Left cardiac atrium (tissue), 4 donors: ENCODE results near the gene EEF1AKMT1. TPM values are rescaled to one million over a fixed set of nuclear protein-coding genes. Genes with fewer than 3 reads are reported as not detected.
"Not testable (repeated sequence)": the region's sequence is repeated elsewhere in the genome, so short reads cannot be mapped to it uniquely, and the experiment has no call there.

Source experiments
- ATAC-seq, 2 donors: fragments of 200-7000 bp; cut with Tn5 transposase; one replicate each; pipeline ENCODE4 v1.9.1; 2020; ENCODE audit warnings: mild to moderate bottlenecking in 2 of 2, moderate library complexity in 2 of 2
- DNase-seq: peaks from one replicate; pipeline ENCODE4 v3.0.0-alpha.2; 2020
- intact Hi-C, 2 donors: fragments of 100-400 bp; cut with DNase I; formaldehyde crosslinking; loops; one replicate each; pipeline versions ENCODE4 v1.14.1 to v1.15.1; 2022 to 2023
- total RNA-seq, 2 donors: library from RNA; stranded (reverse); fragmentation: NEBNext Ultra II Directional; extraction: Animal tissue kit (Norgen Biotek cat#: 25700); gene quantifications; one replicate each; pipeline ENCODE4 v1.2.1, GENCODE V29; 2021
- donor health status: DM: no; HTN: yes; CAD: no.
- donor health status: DM: no; HTN: yes; CAD: no; lungs with severe emphysema.
- donor health status: DM: yes; HTN: yes; CAD: no.
- donor health status: Dilated cardiomyopathy.

Gene EEF1AKMT1
- total RNA-seq, 2 donors from 2014 or later, result 9.4 to 13.1 TPM

- ATAC-seq, result no peak
- intact Hi-C loops, result no loop called here
- no peak for DNase-seq
Observed at GRCh38 chr13:20782116-20782708, 8.5 kb upstream of the EEF1AKMT1 start.

- intact Hi-C loops, result no loop called here
- ATAC-seq (no peak), DNase-seq (no peak)
Observed at GRCh38 chr13:20780317-20780716, 6.6 kb upstream of the EEF1AKMT1 start.

- intact Hi-C loops, result loop anchor here in 1 of 2 donors (10.0 kb wide), 1 partner anchor 45 kb away; no protein-coding TSS in a partner anchor
- DNase-seq, result no peak
- ATAC-seq, result no peak
Observed at GRCh38 chr13:20779405-20779804, 5.6 kb upstream of the EEF1AKMT1 start.

- no peak for DNase-seq
- intact Hi-C loops, result loop anchor here in 1 of 2 donors (10.0 kb wide), 1 partner anchor 46 kb away; no protein-coding TSS in a partner anchor
- no peak for ATAC-seq
Observed at GRCh38 chr13:20778311-20778710, 4.5 kb upstream of the EEF1AKMT1 start.

- no peak for DNase-seq
- no peak for ATAC-seq
- intact Hi-C loops, result loop anchor here in 1 of 2 donors (10.0 kb wide), 1 partner anchor 48 kb away; no protein-coding TSS in a partner anchor
Observed at GRCh38 chr13:20776751-20777150, 3.0 kb upstream of the EEF1AKMT1 start.

- no peak for DNase-seq
- intact Hi-C loops, result loop anchor here in 1 of 2 donors (10.0 kb wide), 1 partner anchor 49 kb away; no protein-coding TSS in a partner anchor
Observed at GRCh38 chr13:20775961-20776360, 2.2 kb upstream of the EEF1AKMT1 start.

GRCh38 chr13:20774746-20775145 is 985 bp upstream of the EEF1AKMT1 start:
- intact Hi-C loops, result loop anchor here in 1 of 2 donors (10.0 kb wide), 1 partner anchor 50 kb away; no protein-coding TSS in a partner anchor
- ATAC-seq (no peak), DNase-seq (no peak)

More at GRCh38 chr13:20775961-20776360, 2.2 kb upstream of the EEF1AKMT1 start:
- ATAC-seq, result no peak

GRCh38 chr13:20772401-20773131 is 1.2 kb downstream of the EEF1AKMT1 start:
- DNase-seq, result no peak
- ATAC-seq, result no peak
- intact Hi-C loops, result loop anchor here in 1 of 2 donors (10.0 kb wide), 1 partner anchor 52 kb away; no protein-coding TSS in a partner anchor

GRCh38 chr13:20769834-20770233 is 3.9 kb downstream of the EEF1AKMT1 start:
- intact Hi-C loops, result loop anchor here in 1 of 2 donors (10.0 kb wide), 1 partner anchor 55 kb away; no protein-coding TSS in a partner anchor
- ATAC-seq (no peak), DNase-seq (no peak)

- no peak for ATAC-seq
- intact Hi-C loops, result no loop called here
Observed at GRCh38 chr13:20769091-20769490, 4.7 kb downstream of the EEF1AKMT1 start.

GRCh38 chr13:20767309-20767943 is 6.3 kb downstream of the EEF1AKMT1 start:
- no peak for DNase-seq
- no peak for ATAC-seq
- intact Hi-C loops, result no loop called here

More at GRCh38 chr13:20769091-20769490, 4.7 kb downstream of the EEF1AKMT1 start:
- DNase-seq, result no peak

- intact Hi-C loops, result no loop called here
- no peak for ATAC-seq
- DNase-seq, result no peak
Observed at GRCh38 chr13:20760872-20761271, 12.9 kb downstream of the EEF1AKMT1 start.

GRCh38 chr13:20754009-20754408 is 19.8 kb downstream of the EEF1AKMT1 start:
- intact Hi-C loops, result no loop called here
- no peak for DNase-seq
- no peak for ATAC-seq

GRCh38 chr13:20749377-20749776 is 24.4 kb downstream of the EEF1AKMT1 start:
- intact Hi-C loops, result no loop called here
- DNase-seq, result no peak
- ATAC-seq, result no peak

GRCh38 chr13:20743830-20744404 is 29.8 kb downstream of the EEF1AKMT1 start:
- ATAC-seq, intact Hi-C loops, DNase-seq: not testable (repeated sequence)

- ATAC-seq (no peak), DNase-seq (no peak)
- intact Hi-C loops, result no loop called here
Observed at GRCh38 chr13:20740021-20740420, 33.7 kb downstream of the EEF1AKMT1 start.

- no peak for DNase-seq
- intact Hi-C loops, result no loop called here
- no peak for ATAC-seq
Observed at GRCh38 chr13:20738616-20739015, 35.1 kb downstream of the EEF1AKMT1 start.

- intact Hi-C loops, result no loop called here
- DNase-seq (no peak), ATAC-seq (no peak)
Observed at GRCh38 chr13:20729633-20730585, 43.9 kb downstream of the EEF1AKMT1 start.
